GM18867 (cell line): ENCODE results near the gene CCNG1.
"Not testable (repeated sequence)": the region's sequence is repeated elsewhere in the genome, so short reads cannot be mapped to it uniquely, and the experiment has no call there.

Experiments used
- ATAC-seq: cut with Tn5 transposase; IDR thresholded peaks from one replicate; pipeline ENCODE4 v1.9.1; 2021; ENCODE audit warnings: mild to moderate bottlenecking, moderate library complexity; ENCODE audit not compliant: unreplicated experiment

CCNG1 gene

GRCh38 chr5:163439092-163439425 lies 1.7 kb downstream of the CCNG1 start:
- no peak for ATAC-seq

- ATAC-seq = no peak
Observed at GRCh38 chr5:163440954-163441353, 3.6 kb downstream of the CCNG1 start.

- ATAC-seq = no peak
Observed at GRCh38 chr5:163444526-163444925, 7.1 kb downstream of the CCNG1 start.

GRCh38 chr5:163445345-163445744 lies 8.0 kb downstream of the CCNG1 start:
- ATAC-seq = no peak

- ATAC-seq = no peak
Observed at GRCh38 chr5:163447191-163447590, 9.8 kb downstream of the CCNG1 start.

- ATAC-seq = no peak
Observed at GRCh38 chr5:163447875-163448274, 10.5 kb downstream of the CCNG1 start.

GRCh38 chr5:163448491-163448890 lies 11.1 kb downstream of the CCNG1 start:
- ATAC-seq = no peak

GRCh38 chr5:163451489-163451888 lies 14.1 kb downstream of the CCNG1 start:
- no peak for ATAC-seq

- no peak for ATAC-seq
Observed at GRCh38 chr5:163453705-163454104, 16.3 kb downstream of the CCNG1 start.

GRCh38 chr5:163455406-163455805 lies 18.0 kb downstream of the CCNG1 start:
- not testable (repeated sequence) for ATAC-seq

- ATAC-seq = no peak
Observed at GRCh38 chr5:163456029-163456589, 18.7 kb downstream of the CCNG1 start.

- no peak for ATAC-seq
Observed at GRCh38 chr5:163456840-163457239, 19.4 kb downstream of the CCNG1 start.

GRCh38 chr5:163458778-163459385 lies 21.5 kb downstream of the CCNG1 start:
- ATAC-seq = no peak

GRCh38 chr5:163459462-163459818 lies 22.0 kb downstream of the CCNG1 start:
- peak; percentile 2 for ATAC-seq

GRCh38 chr5:163459819-163460561 lies 22.6 kb downstream of the CCNG1 start, which contains the start of gene NUDCD2:
Gene NUDCD2, minus strand, starts transcription at chr5:163460102. Its CDS starts 52 bp downstream, at chr5:163460050.
- peak; percentile 79 for ATAC-seq

GRCh38 chr5:163460562-163461171 lies 23.3 kb downstream of the CCNG1 start, which contains the start of gene HMMR:
Gene HMMR, plus strand, starts transcription at chr5:163460632. Its CDS starts 61 bp downstream, at chr5:163460693.
- ATAC-seq = no peak

- ATAC-seq = no peak
Observed at GRCh38 chr5:163463063-163463435, 25.7 kb downstream of the CCNG1 start.

GRCh38 chr5:163467682-163468081 lies 30.3 kb downstream of the CCNG1 start:
- ATAC-seq = no peak

- peak; percentile 68 for ATAC-seq
Observed at GRCh38 chr5:163473635-163474243, 36.3 kb downstream of the CCNG1 start.

GRCh38 chr5:163475411-163475810 lies 38.0 kb downstream of the CCNG1 start:
- ATAC-seq = no peak
